Activated CD8-positive, alpha-beta T cell treated with anti-CD3 and anti-CD28 coated beads for 36 hours (primary cell): ENCODE measurements around the gene PCYT1A. TPM values are rescaled to one million over a fixed set of nuclear protein-coding genes. Genes with fewer than 3 reads are reported as not detected.

Experiments
- total RNA-seq, 2 experiments: library from RNA; stranded (reverse); gene quantifications; one replicate each; pipeline ENCODE4 v1.2.3, GENCODE V29; 2021

PCYT1A gene
- total RNA-seq, 2 experiments from 2014 or later = 31.0 to 33.7 TPM

Other genes starting within 250 kb of the PCYT1A start
- 100 to 1,000 TPM; 521 to 524 TPM for gene TFRC, start 205.6 kb downstream of the PCYT1A start, total RNA-seq
- not detected for gene ZDHHC19, start 76.3 kb downstream of the PCYT1A start, total RNA-seq
- gene SLC51A, start 71.2 kb downstream of the PCYT1A start, total RNA-seq = not detected
- gene DYNLT2B, start 30.5 kb upstream of the PCYT1A start, total RNA-seq = 1 to 10 TPM; 8.8 to 9.5 TPM
- not detected for gene TM4SF19, start 50.7 kb upstream of the PCYT1A start, total RNA-seq
- 10 to 100 TPM; 58.4 to 63.7 TPM for gene UBXN7, start 144.7 kb upstream of the PCYT1A start, total RNA-seq
- gene RNF168, start 216.0 kb upstream of the PCYT1A start, total RNA-seq = 10 to 100 TPM; 20.9 to 21.2 TPM
- gene SMCO1, start 227.6 kb upstream of the PCYT1A start, total RNA-seq = not detected